B cell (primary cell): ENCODE data around the gene MEGF11. TPM values are rescaled to one million over a fixed set of nuclear protein-coding genes. Genes with fewer than 3 reads are reported as not detected.

Source experiments
- ATAC-seq: fragments of 200-7000 bp; cut with Tn5 transposase; one replicate; pipeline ENCODE4 v1.10.0; 2021; ENCODE audit warnings: low read depth, mild to moderate bottlenecking, moderate number of reproducible peaks, moderate library complexity
- CTCF ChIA-PET: fragments of 350-600 bp; sonication (Branson Sonifier 250); formaldehyde crosslinking; loops from one replicate; lab custom pipeline; 2021; ENCODE audit warnings: antibody characterized with exemption, inconsistent platforms; lab: Charles Lee
- POLR2A ChIA-PET: fragments of 350-600 bp; sonication (Branson Sonifier 250); formaldehyde crosslinking; loops from one replicate; lab custom pipeline; 2021; ENCODE audit warnings: antibody characterized with exemption; lab: Charles Lee
- DNase-seq: peaks from one replicate; pipeline ENCODE4 v3.0.0; 2013
- H2AFZ ChIP-seq: 2 replicates; pipeline ENCODE4 v1.6.1; 2012; ENCODE audit warnings: mild to moderate bottlenecking, low read depth, low read length; ENCODE audit not compliant: insufficient read depth, poor library complexity, severe bottlenecking
- H3K27ac ChIP-seq, 2 donors: 1 replicate in 1 of 2; 2 replicates in 1 of 2; pipeline ENCODE4 v1.5.1; 2012 to 2013; ENCODE audit warnings: low read length in 2 of 2, mild to moderate bottlenecking in 2 of 2, moderate library complexity in 1 of 2
- H3K27me3 ChIP-seq, 4 experiments: fragments of 200-600 bp in 1 of 4; sonication (generic) in 1 of 4; replicated peaks in 1 of 4; 1 replicate in 2 of 4; 2 replicates in 2 of 4; pipeline versions ENCODE4 v1.6.1 to v1.7.0; 2013 to 2016; ENCODE audit warnings: low read length in 3 of 4, mild to moderate bottlenecking in 2 of 4, mixed read lengths in 1 of 4, moderate library complexity in 1 of 4; ENCODE audit not compliant: insufficient read depth in 4 of 4, control insufficient read depth in 3 of 4; ENCODE audit errors: control extremely low read depth in 1 of 4
- H3K36me3 ChIP-seq, 2 experiments: replicated peaks in 1 of 2; 1 replicate in 1 of 2; 2 replicates in 1 of 2; pipeline versions ENCODE4 v1.6.1 to v1.7.1; 2013; ENCODE audit warnings: low read length in 1 of 2; ENCODE audit not compliant: insufficient read depth in 2 of 2, control insufficient read depth in 1 of 2; ENCODE audit errors: control extremely low read depth in 1 of 2, extremely low read depth in 1 of 2
- H3K4me1 ChIP-seq, 2 donors: fragments of 200-600 bp in 1 of 2; sonication (generic) in 1 of 2; 1 replicate in 1 of 2; 2 replicates in 1 of 2; pipeline versions ENCODE4 v1.5.1 to v1.6.1; 2013 to 2017; ENCODE audit warnings: low read length in 2 of 2; ENCODE audit not compliant: control insufficient read depth in 2 of 2, insufficient read depth in 2 of 2
- H3K4me2 ChIP-seq: replicated peaks from 2 replicates; pipeline ENCODE3; 2012; ENCODE audit warnings: mild to moderate bottlenecking, low read depth, low read length; ENCODE audit not compliant: poor library complexity, severe bottlenecking
- H3K4me3 ChIP-seq, 5 experiments: fragments of 200-600 bp in 1 of 5; sonication (generic) in 1 of 5; 1 replicate in 3 of 5; 2 replicates in 2 of 5; pipeline versions ENCODE4 v1.5.1 to v1.7.0; 2011 to 2016; ENCODE audit warnings: low read length in 4 of 5, mild to moderate bottlenecking in 4 of 5, low read depth in 2 of 5, control low read depth in 1 of 5, moderate library complexity in 1 of 5; ENCODE audit not compliant: insufficient read depth in 1 of 5; ENCODE audit errors: control extremely low read depth in 1 of 5, extremely low read depth in 1 of 5
- H3K79me2 ChIP-seq: fragments of 200-600 bp; sonication (generic); one replicate; pipeline ENCODE4 v1.6.0; 2016; ENCODE audit warnings: low read length; ENCODE audit not compliant: control insufficient read depth, insufficient read depth
- H3K9ac ChIP-seq: fragments of 200-600 bp; sonication (generic); 2 replicates; pipeline ENCODE4 v1.6.1; 2017; ENCODE audit warnings: mild to moderate bottlenecking, low read length, moderate library complexity
- H3K9me3 ChIP-seq, 3 donors: one replicate each; pipeline versions ENCODE4 v1.6.1 to v1.7.1; 2013; ENCODE audit warnings: low read length in 2 of 3; ENCODE audit not compliant: control insufficient read depth in 2 of 3, insufficient read depth in 1 of 3; ENCODE audit errors: control extremely low read depth in 1 of 3
- H4K20me1 ChIP-seq: 2 replicates; pipeline ENCODE4 v1.6.0; 2012; ENCODE audit warnings: mild to moderate bottlenecking, low read length; ENCODE audit not compliant: insufficient read depth, control insufficient read depth, poor library complexity, severe bottlenecking
- H3K27ac Mint-ChIP-seq: one replicate; pipeline ENCODE4 v1.8.0; 2021; ENCODE audit warnings: mixed read lengths
- H3K27me3 Mint-ChIP-seq: one replicate; pipeline ENCODE4 v1.8.0; 2021; ENCODE audit warnings: mixed read lengths
- H3K4me1 Mint-ChIP-seq: one replicate; pipeline ENCODE4 v1.8.0; 2021; ENCODE audit warnings: mixed read lengths
- H3K4me3 Mint-ChIP-seq: one replicate; pipeline ENCODE4 v1.8.0; 2021; ENCODE audit warnings: mixed read lengths
- H3K9me3 Mint-ChIP-seq: one replicate; pipeline ENCODE4 v1.8.0; 2022; ENCODE audit warnings: mixed read lengths; ENCODE audit not compliant: insufficient read depth
- CTCF ChIP-seq: fragments of 200-600 bp; IDR thresholded peaks from one replicate; pipeline ENCODE4 v1.8.0; 2022; ENCODE audit warnings: antibody characterized with exemption, mild to moderate bottlenecking
- EZH2 ChIP-seq: IDR thresholded peaks from 2 replicates; pipeline ENCODE4 v1.6.1; 2012; ENCODE audit warnings: borderline replicate concordance, low read depth, mild to moderate bottlenecking, moderate library complexity, low read length; ENCODE audit not compliant: insufficient read depth, poor library complexity, severe bottlenecking
- WGBS: methylation state at CpG from one replicate; pipeline ENCODE4 v1.1.5; 2013; ENCODE audit warnings: missing lambda C conversion rate; ENCODE audit not compliant: insufficient coverage; 5-methylcytosine and 5-hydroxymethylcytosine counted together
- intact Hi-C: fragments of 100-400 bp; cut with micrococcal nuclease; formaldehyde crosslinking; loops from one replicate; pipeline ENCODE4 v1.10.0; 2022
- polyA plus RNA-seq: library from polyadenylated mRNA; depleted of rRNA; stranded (reverse); fragments of >200 nt; gene quantifications from 2 replicates; pipeline ENCODE4 v1.2.3, GENCODE V29; 2012
- total RNA-seq, 2 donors: library from RNA; stranded (reverse); fragments of 120-200 nt in 1 of 2; gene quantifications; 1 replicate in 1 of 2; 2 replicates in 1 of 2; pipeline versions ENCODE4 v1.2.3 to v1.2.4, GENCODE V29; 2013 to 2022

MEGF11 gene
- total and polyA plus RNA-seq, 2 donors (not counting 1 experiment from before 2014, with no cell fraction given): 0.04 to 0.34 TPM

GRCh38 chr15:65963358-65963757 is 290.2 kb downstream of the MEGF11 start:
- no peak overlapping the region for H3K27ac ChIP-seq
- TF ChIP-seq EZH2 (no peak), CTCF (no peak)
- no peaks in the 10 kb centered on the region for H3K9me3 ChIP-seq
- H3K4me3 Mint-ChIP-seq: no peak overlapping the region
- no peaks in the 10 kb centered on the region for H3K36me3 ChIP-seq
- 100% methylated on average over 1 of the region's 5 CpGs for WGBS
- H3K4me1 Mint-ChIP-seq: no peaks in the 10 kb centered on the region
- ChIA-PET POLR2A (no interaction called here), CTCF (no interaction called here)
- DNase-seq (no peak), ATAC-seq (no peak)
- H3K27me3 Mint-ChIP-seq: peaks cover 20% of the 10 kb centered on the region
- peaks cover 0 to 16% (median under 1%) of the 10 kb centered on the region in 4 experiments for H3K27me3 ChIP-seq
- no peak overlapping the region for H3K27ac Mint-ChIP-seq
- no peaks in the 10 kb centered on the region for H3K79me2 ChIP-seq
- no peaks in the 10 kb centered on the region for H4K20me1 ChIP-seq
- intact Hi-C loops: no loop called here
- no peak overlapping the region for H3K4me2 ChIP-seq
- H3K9ac ChIP-seq: no peak overlapping the region
- H2AFZ ChIP-seq: no peak overlapping the region
- H3K4me3 ChIP-seq: no peak overlapping the region
- no peaks in the 10 kb centered on the region for H3K9me3 Mint-ChIP-seq
- H3K4me1 ChIP-seq: no peaks in the 10 kb centered on the region

GRCh38 chr15:65962187-65962586 is 291.4 kb downstream of the MEGF11 start:
- no peak overlapping the region for H3K27ac ChIP-seq
- H3K4me1 Mint-ChIP-seq: no peaks in the 10 kb centered on the region
- H3K79me2 ChIP-seq: no peaks in the 10 kb centered on the region
- no peaks in the 10 kb centered on the region for H4K20me1 ChIP-seq
- POLR2A ChIA-PET: no interaction called here
- CTCF ChIA-PET: interaction anchor here (1.0 kb wide), 1 partner anchor 14 kb away, joined by 3 read pairs; no protein-coding TSS in a partner anchor
- no peak overlapping the region for H3K4me3 ChIP-seq
- intact Hi-C loops: no loop called here
- no peak overlapping the region for H2AFZ ChIP-seq
- H3K27ac Mint-ChIP-seq: no peak overlapping the region
- no peaks in the 10 kb centered on the region for H3K36me3 ChIP-seq
- no peak for DNase-seq
- ATAC-seq: no peak
- H3K27me3 ChIP-seq: peaks cover 0 to 16% (median under 1%) of the 10 kb centered on the region in 4 experiments
- H3K4me2 ChIP-seq: no peak overlapping the region
- no CpG with 5 or more reads among the region's 3 CpGs for WGBS
- H3K27me3 Mint-ChIP-seq: peaks cover 16% of the 10 kb centered on the region
- H3K9me3 ChIP-seq: no peaks in the 10 kb centered on the region
- TF ChIP-seq CTCF (no peak), EZH2 (no peak)
- no peak overlapping the region for H3K4me3 Mint-ChIP-seq
- H3K9ac ChIP-seq: no peak overlapping the region
- H3K4me1 ChIP-seq: no peaks in the 10 kb centered on the region
- no peaks in the 10 kb centered on the region for H3K9me3 Mint-ChIP-seq
